Vagina (tissue), 2 donors: ENCODE data around the gene RCOR1.

ENCODE experiments used
- POLR2A ChIP-seq, 2 donors: fragments of 450-650 bp; IDR thresholded peaks; one replicate each; pipeline ENCODE4 v1.6.1; 2017; ENCODE audit warnings: antibody characterized with exemption in 2 of 2, mild to moderate bottlenecking in 2 of 2, moderate library complexity in 2 of 2
- TF ChIP-seq, protein P1 (sequence below), 3 experiments: fragments of 450-650 bp in 2 of 3; fragments of 200-600 bp in 1 of 3; sonication (generic) in 1 of 3; IDR thresholded peaks; one replicate each; pipeline ENCODE4 v1.5.1; 2017 to 2019; ENCODE audit warnings: antibody characterized with exemption in 3 of 3, mild to moderate bottlenecking in 2 of 3, moderate library complexity in 2 of 3

DNA sequence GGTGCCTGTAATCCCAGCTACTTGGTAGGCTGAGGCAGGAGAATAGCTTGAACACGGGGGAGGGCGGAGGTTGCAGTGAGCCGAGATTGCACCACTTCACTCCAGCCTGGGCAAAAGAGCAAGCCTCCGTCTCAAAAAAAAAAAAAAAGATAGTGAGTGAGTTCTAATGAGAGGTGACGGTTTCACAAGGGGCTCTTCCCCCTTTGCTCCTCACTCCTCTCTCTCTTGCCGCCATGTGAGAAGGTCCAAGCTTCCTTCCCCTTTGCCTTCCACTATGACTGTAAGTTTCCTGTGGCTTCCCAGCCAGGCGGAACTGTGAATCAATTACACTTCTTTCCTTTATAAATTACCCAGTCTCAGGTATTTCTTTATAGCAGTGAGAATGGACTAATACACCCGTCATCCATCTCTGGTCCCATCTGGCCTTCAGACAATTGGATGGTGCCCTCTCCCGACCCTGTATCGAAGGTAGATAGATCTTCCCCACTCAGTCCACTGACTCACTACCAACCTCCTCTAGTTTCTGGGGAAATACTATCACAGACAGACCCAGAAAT lies 27.0 kb upstream of the RCOR1 start:
- TF ChIP-seq, protein P1, sequence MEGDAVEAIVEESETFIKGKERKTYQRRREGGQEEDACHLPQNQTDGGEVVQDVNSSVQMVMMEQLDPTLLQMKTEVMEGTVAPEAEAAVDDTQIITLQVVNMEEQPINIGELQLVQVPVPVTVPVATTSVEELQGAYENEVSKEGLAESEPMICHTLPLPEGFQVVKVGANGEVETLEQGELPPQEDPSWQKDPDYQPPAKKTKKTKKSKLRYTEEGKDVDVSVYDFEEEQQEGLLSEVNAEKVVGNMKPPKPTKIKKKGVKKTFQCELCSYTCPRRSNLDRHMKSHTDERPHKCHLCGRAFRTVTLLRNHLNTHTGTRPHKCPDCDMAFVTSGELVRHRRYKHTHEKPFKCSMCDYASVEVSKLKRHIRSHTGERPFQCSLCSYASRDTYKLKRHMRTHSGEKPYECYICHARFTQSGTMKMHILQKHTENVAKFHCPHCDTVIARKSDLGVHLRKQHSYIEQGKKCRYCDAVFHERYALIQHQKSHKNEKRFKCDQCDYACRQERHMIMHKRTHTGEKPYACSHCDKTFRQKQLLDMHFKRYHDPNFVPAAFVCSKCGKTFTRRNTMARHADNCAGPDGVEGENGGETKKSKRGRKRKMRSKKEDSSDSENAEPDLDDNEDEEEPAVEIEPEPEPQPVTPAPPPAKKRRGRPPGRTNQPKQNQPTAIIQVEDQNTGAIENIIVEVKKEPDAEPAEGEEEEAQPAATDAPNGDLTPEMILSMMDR (IDR thresholded peaks at IDR 0.05) = no peak
- no peak for TF ChIP-seq POLR2A (IDR thresholded peaks at IDR 0.05)
